Measurements from ENCODE around the gene WASHC4.

WASHC4 gene, protein sequence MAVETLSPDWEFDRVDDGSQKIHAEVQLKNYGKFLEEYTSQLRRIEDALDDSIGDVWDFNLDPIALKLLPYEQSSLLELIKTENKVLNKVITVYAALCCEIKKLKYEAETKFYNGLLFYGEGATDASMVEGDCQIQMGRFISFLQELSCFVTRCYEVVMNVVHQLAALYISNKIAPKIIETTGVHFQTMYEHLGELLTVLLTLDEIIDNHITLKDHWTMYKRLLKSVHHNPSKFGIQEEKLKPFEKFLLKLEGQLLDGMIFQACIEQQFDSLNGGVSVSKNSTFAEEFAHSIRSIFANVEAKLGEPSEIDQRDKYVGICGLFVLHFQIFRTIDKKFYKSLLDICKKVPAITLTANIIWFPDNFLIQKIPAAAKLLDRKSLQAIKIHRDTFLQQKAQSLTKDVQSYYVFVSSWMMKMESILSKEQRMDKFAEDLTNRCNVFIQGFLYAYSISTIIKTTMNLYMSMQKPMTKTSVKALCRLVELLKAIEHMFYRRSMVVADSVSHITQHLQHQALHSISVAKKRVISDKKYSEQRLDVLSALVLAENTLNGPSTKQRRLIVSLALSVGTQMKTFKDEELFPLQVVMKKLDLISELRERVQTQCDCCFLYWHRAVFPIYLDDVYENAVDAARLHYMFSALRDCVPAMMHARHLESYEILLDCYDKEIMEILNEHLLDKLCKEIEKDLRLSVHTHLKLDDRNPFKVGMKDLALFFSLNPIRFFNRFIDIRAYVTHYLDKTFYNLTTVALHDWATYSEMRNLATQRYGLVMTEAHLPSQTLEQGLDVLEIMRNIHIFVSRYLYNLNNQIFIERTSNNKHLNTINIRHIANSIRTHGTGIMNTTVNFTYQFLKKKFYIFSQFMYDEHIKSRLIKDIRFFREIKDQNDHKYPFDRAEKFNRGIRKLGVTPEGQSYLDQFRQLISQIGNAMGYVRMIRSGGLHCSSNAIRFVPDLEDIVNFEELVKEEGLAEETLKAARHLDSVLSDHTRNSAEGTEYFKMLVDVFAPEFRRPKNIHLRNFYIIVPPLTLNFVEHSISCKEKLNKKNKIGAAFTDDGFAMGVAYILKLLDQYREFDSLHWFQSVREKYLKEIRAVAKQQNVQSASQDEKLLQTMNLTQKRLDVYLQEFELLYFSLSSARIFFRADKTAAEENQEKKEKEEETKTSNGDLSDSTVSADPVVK

DNA sequence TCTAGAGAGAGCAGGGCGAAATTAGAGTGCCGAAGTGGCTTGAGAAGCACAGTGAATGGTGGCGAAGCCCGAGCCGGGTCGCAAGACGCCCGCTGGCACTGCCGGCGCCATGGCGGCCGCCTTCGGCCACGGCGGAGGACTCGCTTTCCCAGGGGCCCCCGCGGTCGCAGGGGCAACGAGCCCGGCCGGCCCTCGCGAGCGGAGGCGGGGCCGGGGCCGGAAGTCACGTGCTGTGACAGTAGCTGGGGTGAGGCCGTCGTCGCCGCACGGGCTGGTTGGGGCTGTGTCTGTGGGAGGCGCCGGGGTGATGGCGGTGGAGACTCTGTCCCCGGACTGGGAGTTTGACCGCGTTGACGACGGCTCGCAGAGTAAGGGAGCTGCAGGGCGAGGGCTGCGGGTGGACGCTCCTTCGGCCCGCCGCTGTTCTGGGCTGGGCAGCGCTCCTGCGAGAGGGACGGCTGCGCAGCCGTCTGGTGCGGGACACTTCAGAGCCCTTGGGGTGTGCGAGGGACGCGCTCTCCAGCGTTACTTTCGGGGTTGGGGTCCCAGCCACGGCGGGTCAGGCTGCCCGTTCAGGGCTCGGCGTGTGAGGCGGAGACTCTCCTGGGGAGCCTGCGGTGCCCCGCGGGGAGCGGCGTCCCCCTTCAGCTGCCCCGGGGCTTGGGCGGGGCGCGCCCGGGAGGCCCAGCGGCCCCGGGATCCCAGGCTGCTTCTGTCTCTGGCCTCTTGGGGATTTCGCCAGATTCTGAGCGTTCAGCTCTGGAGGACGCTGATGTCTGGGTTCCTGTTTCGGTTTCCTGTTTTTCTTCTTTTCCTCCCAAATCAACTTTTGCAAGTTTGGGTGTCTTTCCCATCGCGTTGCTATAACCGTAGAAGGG lies at the start of gene WASHC4:
WASHC4 (plus strand) TSS at position 238 of the 878 bp plus-strand sequence; CDS start at position 308, 70 bp downstream.
- peak; percentile 87 for DNase-seq

DNA sequence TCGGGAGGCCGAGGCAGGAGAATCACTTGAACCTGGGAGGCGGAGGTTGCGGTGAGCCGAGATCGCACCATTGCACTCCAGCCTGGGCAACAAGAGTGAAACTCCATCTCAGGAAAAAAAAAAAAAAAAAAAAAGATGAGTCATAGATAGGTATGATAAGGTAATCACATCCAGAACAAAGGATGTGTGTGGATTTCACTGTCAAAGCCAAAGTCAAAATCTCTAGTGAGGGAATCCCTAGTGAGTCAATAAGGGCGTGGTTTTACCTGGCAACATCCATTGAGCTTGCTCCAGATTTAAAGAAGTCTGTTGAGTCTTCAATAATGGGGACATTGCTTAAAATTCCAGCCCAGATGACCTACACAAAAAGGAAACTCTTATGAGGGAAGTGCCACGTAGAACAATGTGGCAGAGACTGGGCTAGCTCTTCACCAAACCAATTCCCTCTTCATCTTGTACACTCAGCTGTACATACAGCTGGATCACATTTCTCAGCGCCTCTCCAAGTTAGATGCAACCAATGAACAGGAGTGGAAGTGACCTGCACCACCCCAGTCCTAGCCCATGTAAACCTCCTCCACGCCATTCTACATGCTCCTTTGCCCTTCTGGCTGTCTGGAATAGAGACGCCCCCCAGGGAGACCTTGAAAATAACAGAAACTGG lies 46.7 kb upstream of the WASHC4 start:
- no peak for DNase-seq

DNA sequence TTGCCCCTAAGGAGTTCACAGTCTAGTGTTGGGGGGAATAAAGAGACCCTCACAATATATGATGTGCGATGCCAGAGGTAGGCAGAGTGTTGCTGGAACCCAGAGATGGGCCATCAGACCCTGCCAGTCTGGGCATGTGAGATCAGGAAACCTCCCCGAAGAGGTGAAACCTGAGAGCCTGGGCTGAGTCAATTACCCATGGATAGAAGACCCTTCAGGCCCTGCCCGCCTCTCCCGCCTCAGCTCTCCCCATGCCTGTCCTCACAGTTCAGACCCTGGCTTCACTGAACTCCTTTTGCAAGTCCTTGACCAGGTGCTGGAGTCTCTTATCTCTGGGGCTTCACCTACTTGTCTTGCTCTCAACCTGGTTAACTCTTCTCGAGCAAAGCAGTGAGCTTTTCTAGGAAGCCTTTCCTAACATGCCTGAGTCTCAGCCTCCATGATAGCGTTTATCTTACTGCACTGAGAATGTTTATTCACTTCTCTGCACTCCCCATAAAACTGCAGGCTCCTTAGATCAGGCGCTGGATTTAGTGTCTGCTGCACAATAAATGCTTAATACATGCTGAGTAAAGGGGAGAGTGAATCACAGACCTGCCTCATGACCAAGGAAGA lies 42.9 kb upstream of the WASHC4 start:
- DNase-seq: no peak

DNA sequence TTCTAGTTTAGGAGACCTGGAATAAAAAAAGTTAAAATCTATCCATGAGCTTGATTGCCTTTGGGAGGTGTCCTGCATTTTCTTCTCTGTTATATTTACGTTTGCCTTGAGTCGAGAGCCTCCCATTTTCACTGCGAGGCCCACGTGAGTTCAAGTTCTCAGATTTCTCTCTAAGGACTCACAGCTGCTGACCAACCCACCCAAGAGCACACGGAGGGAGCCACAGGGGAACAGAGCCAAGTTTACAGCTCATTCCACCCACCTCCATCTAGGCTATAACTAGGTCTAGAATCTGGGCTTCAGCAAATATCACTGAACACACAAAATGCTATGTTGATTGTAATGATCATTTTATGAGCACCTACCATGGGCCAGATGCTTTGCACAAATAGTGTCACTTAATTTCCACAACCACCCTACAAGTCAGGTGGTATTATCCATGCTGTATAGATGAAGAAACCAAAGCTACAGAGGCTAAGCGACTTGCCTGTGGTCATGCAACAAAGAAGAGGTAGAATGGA lies 40.0 kb upstream of the WASHC4 start:
- no peak for DNase-seq

DNA sequence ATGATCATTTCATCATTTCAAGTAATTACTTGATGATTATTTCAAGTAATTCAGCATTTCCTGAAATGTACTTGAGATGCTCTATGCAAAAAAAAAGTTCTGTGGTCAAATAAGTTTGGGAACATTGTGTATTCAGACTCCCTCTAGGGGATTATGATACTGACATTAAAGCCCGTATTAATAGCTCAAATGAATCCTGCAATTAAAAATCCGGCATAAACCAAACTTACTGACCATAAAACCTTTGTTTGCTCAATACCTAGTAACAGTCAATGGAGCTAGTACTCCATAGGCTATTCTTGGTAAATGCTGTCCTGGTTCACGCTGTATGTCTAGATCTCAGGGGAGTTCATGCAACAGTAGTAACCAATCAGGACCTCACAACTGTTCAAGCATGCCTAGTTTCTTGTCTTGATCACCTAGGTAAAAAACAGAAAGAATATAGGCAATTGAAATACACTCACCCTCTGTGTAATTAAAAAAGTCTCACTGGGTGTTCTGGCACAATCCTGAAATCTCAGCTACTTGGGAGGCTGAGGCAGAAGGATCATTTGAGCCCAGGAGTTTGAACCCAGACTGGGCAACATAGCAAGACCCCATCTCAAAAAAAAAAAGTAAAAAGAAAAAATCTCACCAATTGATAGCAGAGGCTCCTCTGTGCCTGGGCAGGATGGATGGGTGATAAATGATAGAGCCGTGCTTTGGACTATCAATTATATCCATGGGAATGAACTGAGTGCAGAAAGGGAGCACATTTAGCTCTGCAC lies 37.4 kb upstream of the WASHC4 start:
- DNase-seq: no peak

DNA sequence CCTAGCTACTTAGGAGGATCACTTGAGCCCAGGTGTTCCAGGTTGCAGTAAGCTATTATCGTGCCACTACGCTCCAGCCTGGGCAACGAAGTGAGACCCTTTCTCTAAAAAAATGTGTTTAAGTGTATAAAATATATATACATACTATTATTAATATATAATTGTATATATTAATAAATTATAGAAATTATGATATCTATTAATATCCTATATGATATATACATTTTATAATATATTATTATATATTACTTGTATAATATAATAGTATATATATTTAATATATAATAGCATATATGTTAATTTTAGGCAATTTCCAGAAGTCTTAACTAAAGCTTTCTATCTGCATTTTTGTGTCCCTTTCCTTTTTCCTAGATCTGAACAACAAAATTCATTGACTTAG lies 35.5 kb upstream of the WASHC4 start:
- no peak for DNase-seq

DNA sequence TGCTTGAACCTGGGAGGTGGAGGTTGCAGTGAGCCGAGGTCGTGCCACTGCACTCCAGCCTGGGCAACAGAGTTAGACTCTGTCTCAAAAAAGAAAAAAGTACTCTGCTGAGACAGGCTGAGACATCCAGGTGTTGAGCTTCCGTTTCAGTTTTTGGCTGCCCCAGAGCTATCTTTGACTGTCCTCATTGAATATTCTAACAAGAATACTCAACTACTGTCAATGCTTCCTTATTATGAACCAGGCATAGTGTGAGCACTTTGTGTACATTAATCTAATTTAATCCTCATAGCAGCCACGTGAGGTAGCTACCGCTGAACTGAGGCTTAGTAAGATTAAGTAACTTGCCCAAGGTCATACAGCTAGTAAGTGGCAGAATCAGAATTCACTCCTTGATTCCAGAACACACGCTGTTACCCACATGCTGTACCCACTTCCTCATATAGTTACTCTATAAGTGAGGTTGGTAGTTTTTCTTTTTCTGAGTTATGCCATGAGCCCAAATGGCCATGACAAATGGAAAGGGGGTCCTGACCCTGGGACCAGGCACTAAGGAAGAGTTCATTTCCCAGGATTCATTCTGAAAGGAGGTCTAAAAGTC lies 34.5 kb upstream of the WASHC4 start:
- no peak for DNase-seq

DNA sequence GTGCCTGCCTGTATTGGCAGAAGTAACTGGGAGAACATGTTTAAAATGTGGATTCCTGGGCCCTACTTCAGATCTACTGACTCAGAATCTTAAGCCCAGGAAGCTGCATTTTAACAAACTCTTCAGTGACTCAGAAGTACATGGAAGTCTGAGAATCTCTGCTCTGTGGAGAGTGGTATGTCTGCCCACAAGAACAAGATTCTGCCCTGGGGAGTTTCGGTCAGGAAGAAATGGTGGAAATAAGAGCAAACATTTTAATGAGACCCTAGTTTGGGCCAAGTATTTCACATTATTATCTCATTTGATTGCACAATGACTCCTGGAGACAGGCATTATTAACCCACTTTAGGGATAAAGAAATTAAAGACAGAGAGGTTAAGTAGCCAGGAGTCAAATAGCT lies 31.4 kb upstream of the WASHC4 start:
- no peak for DNase-seq

DNA sequence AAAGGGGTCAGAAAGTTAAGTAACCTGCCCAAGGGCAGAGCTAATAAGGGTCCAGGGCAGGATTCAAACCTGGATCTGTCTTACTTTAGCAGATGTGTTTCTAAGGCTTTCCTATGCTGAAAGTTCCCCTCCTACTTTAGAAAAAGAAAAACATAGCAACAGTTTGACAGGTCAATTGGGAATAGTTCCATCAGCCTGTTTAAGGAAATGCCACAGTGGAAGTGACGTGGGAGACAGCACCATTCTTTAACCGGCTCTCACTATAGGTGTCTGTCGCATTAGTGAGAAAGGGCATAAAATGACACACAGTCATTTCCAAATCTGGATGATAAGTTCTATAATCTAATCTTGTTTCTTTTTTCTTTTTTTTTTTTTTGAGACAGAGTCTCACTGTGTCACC lies 30.6 kb upstream of the WASHC4 start:
- DNase-seq: no peak

DNA sequence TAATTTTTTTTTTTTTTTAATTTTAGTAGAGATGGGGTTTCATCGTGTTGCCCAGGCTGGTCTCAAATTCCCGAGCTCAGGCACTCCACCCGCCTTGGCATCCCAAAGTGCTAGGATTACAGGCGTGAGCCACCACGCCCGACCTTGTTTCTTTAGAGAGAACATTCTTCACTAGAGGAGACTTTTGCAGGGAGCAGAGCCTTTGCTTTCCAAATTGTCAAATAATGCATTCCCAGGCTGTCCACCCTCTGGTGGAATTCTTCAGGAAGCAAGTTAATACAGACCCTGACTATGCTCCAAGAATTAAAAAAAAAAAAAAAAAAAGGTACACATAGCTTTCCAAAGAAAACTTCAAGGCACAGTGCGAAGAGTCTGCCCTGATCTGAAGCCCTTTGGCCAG lies 30.1 kb upstream of the WASHC4 start:
- DNase-seq: no peak

DNA sequence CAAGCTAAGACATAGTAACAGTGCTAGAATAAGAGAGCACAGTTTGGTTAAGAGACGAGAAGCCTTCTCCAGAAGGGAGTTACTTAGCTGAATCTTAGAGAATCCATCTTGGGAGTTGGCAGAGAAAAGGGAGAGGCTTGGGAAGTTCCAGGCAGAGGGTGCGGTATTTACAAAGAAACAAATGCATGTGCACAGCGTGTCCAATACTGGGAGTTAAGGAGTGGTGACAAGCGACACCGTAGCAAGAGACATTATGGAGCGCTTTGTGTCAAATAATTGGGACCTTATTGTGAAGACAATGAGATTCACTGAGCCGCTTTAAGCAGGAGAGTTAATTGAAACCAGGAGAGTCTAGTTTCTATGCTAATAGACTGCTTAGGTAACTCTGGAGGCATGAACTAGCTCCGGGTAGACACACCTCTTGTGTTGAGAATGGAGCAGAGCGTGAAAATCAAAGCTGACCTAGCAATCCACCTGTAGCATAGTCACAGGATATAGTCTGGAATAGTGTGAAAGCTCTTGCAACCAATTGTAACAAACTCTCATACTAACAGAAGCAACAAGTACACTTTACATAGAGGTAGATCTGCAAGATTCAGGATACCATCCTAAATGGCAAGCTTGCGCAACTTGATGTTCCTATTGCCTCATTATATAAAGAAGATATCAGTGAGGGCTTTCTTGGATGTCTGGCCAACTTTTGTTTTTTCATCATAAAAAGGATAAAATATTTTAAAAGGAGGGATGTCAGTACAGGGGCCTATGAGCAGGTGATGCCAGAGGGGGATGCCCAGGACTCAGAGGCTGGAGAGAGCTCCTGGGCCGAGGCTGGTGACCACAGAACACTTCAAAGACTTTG lies 28.6 kb upstream of the WASHC4 start:
- DNase-seq: no peak

DNA sequence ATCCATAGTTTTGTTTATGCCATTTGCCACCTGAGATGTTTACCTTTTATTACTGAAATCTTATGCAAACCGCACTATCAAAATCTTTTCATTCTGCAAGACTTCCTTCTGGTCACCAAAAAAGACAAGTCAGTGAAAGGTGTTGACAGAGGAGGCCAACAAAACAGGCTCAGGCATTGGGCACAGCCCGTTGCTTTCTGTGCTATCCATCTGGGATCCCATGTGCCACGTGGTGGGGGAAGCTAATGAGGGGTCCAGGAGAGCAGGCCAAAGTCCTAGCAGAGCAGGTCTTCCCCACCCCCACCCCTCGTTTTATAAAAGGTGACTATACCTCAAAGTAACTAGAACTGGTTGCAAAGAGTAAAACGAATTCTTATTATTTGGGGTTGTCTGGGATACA lies 24.5 kb upstream of the WASHC4 start:
- no peak for DNase-seq

DNA sequence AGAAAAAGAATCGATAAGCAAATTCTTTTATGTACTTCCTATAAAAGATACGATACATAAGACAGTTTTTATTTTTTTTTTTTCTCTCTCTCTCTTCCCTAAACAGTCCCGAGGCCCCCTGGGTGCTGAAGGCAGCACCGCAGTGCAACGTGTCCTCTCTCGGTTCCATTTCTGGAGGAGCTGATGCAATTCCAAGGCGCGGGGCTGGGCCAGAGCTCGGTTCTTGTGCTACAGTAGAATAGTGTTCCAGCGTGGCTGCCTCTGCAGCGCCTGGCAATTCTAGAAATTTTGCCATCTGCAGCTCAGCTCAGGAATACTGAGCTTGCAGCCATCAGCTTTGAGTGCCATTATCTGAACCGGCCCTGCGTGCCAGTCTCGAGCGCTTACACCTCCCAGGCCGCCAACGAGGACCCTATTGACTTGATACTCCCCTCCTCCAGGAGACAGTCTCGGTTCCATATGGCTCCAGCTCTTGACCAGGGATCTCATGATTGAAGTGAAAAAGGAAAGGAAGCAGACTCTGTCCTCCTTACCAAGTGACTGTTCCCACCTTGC lies 23.9 kb upstream of the WASHC4 start:
- DNase-seq: no peak

DNA sequence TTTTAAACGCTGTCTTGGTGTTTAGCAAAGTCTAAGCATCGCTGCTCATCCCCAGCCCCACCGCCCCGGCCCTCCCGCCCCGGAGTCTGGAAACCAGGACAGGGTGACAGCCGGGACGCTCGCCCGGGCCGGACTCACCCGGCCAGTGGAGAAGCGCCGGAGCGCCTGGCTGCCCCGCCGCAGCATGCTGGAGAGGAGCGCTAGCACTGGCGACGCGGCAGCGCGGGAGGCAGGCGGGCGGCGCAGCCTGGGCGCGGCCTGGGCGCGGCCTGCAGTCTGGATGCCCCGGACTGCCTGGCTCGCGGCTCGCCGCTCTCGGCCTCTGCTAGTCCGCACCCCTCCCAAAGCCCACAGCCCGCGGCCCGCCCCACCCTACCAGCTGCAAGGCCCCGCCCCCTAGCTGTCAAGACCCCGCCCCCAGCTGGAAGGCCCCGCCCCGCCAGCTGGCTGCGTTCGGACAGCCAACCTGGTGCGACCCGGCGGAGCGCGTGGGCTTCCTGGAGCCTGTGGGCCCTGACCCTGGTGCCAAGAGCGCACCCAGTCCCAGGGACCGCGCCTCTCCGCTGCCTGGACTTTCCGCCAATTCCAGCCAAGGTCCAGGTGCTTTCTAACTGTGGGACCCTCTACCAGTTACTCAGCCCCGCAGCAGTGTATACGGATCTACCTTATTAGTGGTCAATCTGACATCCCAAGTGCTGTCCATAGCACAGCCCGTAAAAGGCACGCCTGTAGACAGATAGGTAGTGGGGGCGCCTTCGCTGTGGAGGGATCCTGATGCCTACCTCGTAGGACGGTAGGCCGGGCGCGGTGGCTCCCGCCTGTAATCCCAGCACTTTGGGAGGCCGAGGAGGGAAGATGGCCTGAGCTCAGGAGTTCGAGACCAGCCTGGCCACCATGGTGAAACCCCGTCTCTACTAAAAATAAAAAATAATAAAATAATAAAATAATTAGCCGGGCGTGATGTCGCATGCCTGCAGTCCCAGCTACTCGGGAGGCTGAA lies 23.0 kb upstream of the WASHC4 start, which contains the start of gene ALDH1L2:
ALDH1L2 (minus strand) TSS at position 208 of the 1,000 bp plus-strand sequence; CDS start at position 186, 22 bp downstream.
- DNase-seq: peak; percentile 19

DNA sequence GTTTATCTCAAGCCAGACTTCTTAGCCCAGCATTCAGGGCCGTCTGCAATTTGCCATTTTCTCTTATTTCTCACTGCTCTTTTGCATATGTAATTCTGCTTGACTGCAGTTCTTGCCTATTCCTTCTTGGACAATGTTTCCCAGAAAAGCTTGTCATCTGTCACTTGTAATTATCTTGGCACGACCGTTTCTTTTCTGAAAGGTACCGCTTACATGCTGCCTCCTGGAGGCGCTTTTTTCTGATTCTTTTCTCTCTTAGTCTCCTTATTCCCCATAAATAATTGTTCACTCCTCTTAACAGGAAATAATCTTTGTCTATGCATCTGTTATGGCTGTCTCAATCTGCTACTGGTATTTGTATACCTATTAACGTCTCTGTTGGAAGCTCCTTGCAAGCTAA lies 22.0 kb upstream of the WASHC4 start:
- no peak for DNase-seq

DNA sequence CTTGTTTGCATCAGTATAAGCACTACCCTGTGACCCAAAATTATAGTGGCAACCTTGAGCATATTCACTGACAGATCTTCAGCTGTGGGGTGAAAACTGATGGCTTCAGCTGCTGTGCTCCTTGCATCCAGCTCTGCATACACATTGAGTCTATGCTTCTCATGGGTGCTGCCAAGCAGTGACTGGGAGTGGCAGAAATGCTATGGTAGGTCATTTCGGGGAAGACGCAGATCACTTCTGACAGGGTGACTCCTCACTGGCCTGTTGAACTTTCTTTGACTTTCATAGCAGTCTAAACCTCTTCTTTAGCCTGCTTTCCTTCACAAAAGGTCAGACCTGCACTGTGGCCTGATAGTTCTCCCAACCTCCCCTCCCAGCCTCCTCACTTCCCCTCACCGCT lies 17.7 kb upstream of the WASHC4 start:
- no peak for DNase-seq

DNA sequence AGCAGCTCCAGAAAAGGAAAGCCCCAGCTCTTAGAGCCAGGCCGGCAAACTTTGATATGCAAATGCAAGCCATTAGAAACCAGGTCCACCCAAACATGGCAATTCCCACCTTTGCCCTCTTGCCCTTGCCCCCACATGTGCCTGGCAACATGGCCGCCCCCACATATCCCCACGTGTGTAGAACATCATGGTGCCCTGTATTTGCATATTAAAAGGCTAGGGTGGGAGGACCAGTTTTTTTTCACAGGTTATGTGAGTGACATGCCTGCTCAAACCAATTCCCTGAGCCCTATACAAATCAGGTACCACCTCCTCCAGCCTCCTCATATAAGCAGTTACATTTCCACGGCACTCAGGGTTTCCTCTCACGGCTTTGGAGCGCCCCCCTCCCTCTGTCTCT lies 17.2 kb upstream of the WASHC4 start:
- no peak for DNase-seq
